NB4 (cell line): ENCODE measurements around the gene LRRC1.

Source experiments
- DNase-seq: peaks from one replicate; pipeline ENCODE4 v3.0.0; 2010; ENCODE audit warnings: low read depth
- H3K4me3 ChIP-seq: one replicate; pipeline ENCODE4 v1.5.1; 2011; ENCODE audit warnings: mild to moderate bottlenecking, low read depth, low read length, moderate library complexity
- CTCF ChIP-seq: IDR thresholded peaks from one replicate; pipeline ENCODE4 v1.5.1; 2012; ENCODE audit warnings: low read depth, low read length
- MAX ChIP-seq: IDR thresholded peaks from 2 replicates; pipeline ENCODE4 v1.6.1; 2011; ENCODE audit warnings: low read depth, low read length
- MYC ChIP-seq: IDR thresholded peaks from 2 replicates; pipeline ENCODE4 v1.6.1; 2011; ENCODE audit warnings: low read depth, low read length
- POLR2A ChIP-seq: IDR thresholded peaks from 2 replicates; pipeline ENCODE4 v1.6.1; 2011; ENCODE audit warnings: mild to moderate bottlenecking; ENCODE audit not compliant: insufficient read length; ENCODE audit errors: extremely low read depth

The LRRC1 gene

GRCh38 chr6:53840027-53840426 lies 45.2 kb downstream of the LRRC1 start:
- no peak for DNase-seq
- TF ChIP-seq POLR2A (no peak), MYC (no peak), MAX (no peak), CTCF (no peak)

GRCh38 chr6:53845280-53846195 lies 50.7 kb downstream of the LRRC1 start:
- TF ChIP-seq MAX (no peak), POLR2A (no peak)
- H3K4me3 ChIP-seq: no peak overlapping the region
- DNase-seq: no peak

More at GRCh38 chr6:53840027-53840426, 45.2 kb downstream of the LRRC1 start:
- no peak overlapping the region for H3K4me3 ChIP-seq

GRCh38 chr6:53846250-53846649 lies 51.4 kb downstream of the LRRC1 start:
- DNase-seq: no peak
- H3K4me3 ChIP-seq: no peak overlapping the region
- TF ChIP-seq MYC (no peak), CTCF (no peak), POLR2A (no peak), MAX (no peak)

- no peak overlapping the region for H3K4me3 ChIP-seq
- DNase-seq: no peak
- TF ChIP-seq MYC (no peak), CTCF (no peak), MAX (no peak), POLR2A (no peak)
Measured at GRCh38 chr6:53847796-53848314, 53.0 kb downstream of the LRRC1 start.

- no peak for TF ChIP-seq CTCF
- no peak for TF ChIP-seq POLR2A
- no peak for TF ChIP-seq MAX
- TF ChIP-seq MYC: no peak
- DNase-seq: no peak
- no peak overlapping the region for H3K4me3 ChIP-seq
Measured at GRCh38 chr6:53850527-53850926, 55.7 kb downstream of the LRRC1 start.

GRCh38 chr6:53851561-53851960 lies 56.8 kb downstream of the LRRC1 start:
- no peak for DNase-seq
- no peak for TF ChIP-seq MAX
- TF ChIP-seq MYC: no peak
- no peak for TF ChIP-seq POLR2A
- TF ChIP-seq CTCF: no peak
- no peak overlapping the region for H3K4me3 ChIP-seq
